T1000 (cell line): Measurements from ENCODE around the gene GPR176.
"Not testable (repeated sequence)": the region's sequence is repeated elsewhere in the genome, so short reads cannot be mapped to it uniquely, and the experiment has no call there.

Experiments
- DNase-seq: peaks from one replicate; lab custom pipeline; 2025; ENCODE audit warnings: mixed read lengths; lab: John Stamatoyannopoulos, UW

GPR176 gene

GRCh38 chr15:39936187-39936586 is 16.1 kb upstream of the GPR176 start:
- DNase-seq, result peak; percentile 12

- no peak for DNase-seq
These were observed 15.2 kb upstream of the GPR176 start for GRCh38 chr15:39935241-39935640.

GRCh38 chr15:39934397-39935071 is 14.5 kb upstream of the GPR176 start:
- DNase-seq, result no peak

GRCh38 chr15:39931615-39932014 is 11.5 kb upstream of the GPR176 start:
- no peak for DNase-seq

- DNase-seq, result no peak
These were observed 6.5 kb upstream of the GPR176 start for GRCh38 chr15:39926526-39926925.

GRCh38 chr15:39925112-39925842 is 5.2 kb upstream of the GPR176 start:
- no peak for DNase-seq

GRCh38 chr15:39924437-39924836 is 4.4 kb upstream of the GPR176 start:
- DNase-seq, result no peak

GRCh38 chr15:39922462-39923092 is 2.5 kb upstream of the GPR176 start:
- DNase-seq, result no peak

- DNase-seq, result no peak
These were observed 1.2 kb upstream of the GPR176 start for GRCh38 chr15:39921274-39921638.

- DNase-seq, result peak; percentile 67
These were observed 626 bp upstream of the GPR176 start for GRCh38 chr15:39920510-39921273.

GRCh38 chr15:39919411-39919747 is 687 bp downstream of the GPR176 start:
- DNase-seq, result no peak

- DNase-seq, result no peak
These were observed 1.2 kb downstream of the GPR176 start for GRCh38 chr15:39918688-39919385.

- no peak for DNase-seq
These were observed 5.1 kb downstream of the GPR176 start for GRCh38 chr15:39914977-39915376.

- no peak for DNase-seq
These were observed 11.1 kb downstream of the GPR176 start for GRCh38 chr15:39909007-39909406.

GRCh38 chr15:39908186-39908585 is 11.9 kb downstream of the GPR176 start:
- peak; percentile 38 for DNase-seq

GRCh38 chr15:39907216-39907615 is 12.8 kb downstream of the GPR176 start:
- no peak for DNase-seq

GRCh38 chr15:39904115-39904514 is 16.0 kb downstream of the GPR176 start:
- no peak for DNase-seq

- DNase-seq, result no peak
These were observed 21.7 kb downstream of the GPR176 start for GRCh38 chr15:39898317-39898716.

GRCh38 chr15:39896846-39897245 is 23.2 kb downstream of the GPR176 start:
- no peak for DNase-seq

- no peak for DNase-seq
These were observed 24.0 kb downstream of the GPR176 start for GRCh38 chr15:39896101-39896500.

GRCh38 chr15:39893051-39893450 is 27.0 kb downstream of the GPR176 start:
- not testable (repeated sequence) for DNase-seq

- no peak for DNase-seq
These were observed 27.6 kb downstream of the GPR176 start for GRCh38 chr15:39892418-39892817.
